ENCODE measurements around the gene HS6ST3. TPM values are rescaled to one million over a fixed set of nuclear protein-coding genes. Genes with fewer than 3 reads are reported as not detected.
A peak's percentile ranks its signal among the peaks of the same experiment; 100 is the strongest.

HS6ST3 gene
- polyA plus RNA-seq, 1 donor = 0.23 TPM

- no peak for DNase-seq
These were observed 759.2 kb downstream of the HS6ST3 start for GRCh38 chr13:96849091-96849490.

- DNase-seq = peak; percentile 59
These were observed 760.7 kb downstream of the HS6ST3 start for GRCh38 chr13:96850538-96851145.

- no peak for DNase-seq
These were observed 762.0 kb downstream of the HS6ST3 start for GRCh38 chr13:96851856-96852445.

GRCh38 chr13:96858133-96858826 is 768.4 kb downstream of the HS6ST3 start:
- no peak for DNase-seq

- peak; percentile 63 for DNase-seq
These were observed 771.0 kb downstream of the HS6ST3 start for GRCh38 chr13:96860882-96861281.

- DNase-seq = no peak
These were observed 772.2 kb downstream of the HS6ST3 start for GRCh38 chr13:96862093-96862492.

GRCh38 chr13:96862999-96863398 is 773.1 kb downstream of the HS6ST3 start:
- no peak for DNase-seq

GRCh38 chr13:96871469-96871868 is 781.6 kb downstream of the HS6ST3 start:
- DNase-seq = no peak

GRCh38 chr13:96880419-96880818 is 790.5 kb downstream of the HS6ST3 start:
- no peak for DNase-seq

Other genes with a start within 250 kb of the HS6ST3 start
- 17.9 TPM for gene UGGT2, start 36.7 kb upstream of the HS6ST3 start, polyA plus RNA-seq (ENCODE audit: insufficient read length)

Data from hindlimb muscle (tissue), 1 donor.